Non-pigmented ciliary epithelial cell (primary cell): ENCODE measurements around the gene RNF31.
A peak's percentile ranks its signal among the peaks of the same experiment; 100 is the strongest.
"Not testable (repeated sequence)": the region's sequence is repeated elsewhere in the genome, so short reads cannot be mapped to it uniquely, and the experiment has no call there.

Source experiments
- DNase-seq: peaks from one replicate; pipeline ENCODE4 v3.0.0-alpha.2; 2010; ENCODE audit warnings: low read depth

The RNF31 gene

DNA sequence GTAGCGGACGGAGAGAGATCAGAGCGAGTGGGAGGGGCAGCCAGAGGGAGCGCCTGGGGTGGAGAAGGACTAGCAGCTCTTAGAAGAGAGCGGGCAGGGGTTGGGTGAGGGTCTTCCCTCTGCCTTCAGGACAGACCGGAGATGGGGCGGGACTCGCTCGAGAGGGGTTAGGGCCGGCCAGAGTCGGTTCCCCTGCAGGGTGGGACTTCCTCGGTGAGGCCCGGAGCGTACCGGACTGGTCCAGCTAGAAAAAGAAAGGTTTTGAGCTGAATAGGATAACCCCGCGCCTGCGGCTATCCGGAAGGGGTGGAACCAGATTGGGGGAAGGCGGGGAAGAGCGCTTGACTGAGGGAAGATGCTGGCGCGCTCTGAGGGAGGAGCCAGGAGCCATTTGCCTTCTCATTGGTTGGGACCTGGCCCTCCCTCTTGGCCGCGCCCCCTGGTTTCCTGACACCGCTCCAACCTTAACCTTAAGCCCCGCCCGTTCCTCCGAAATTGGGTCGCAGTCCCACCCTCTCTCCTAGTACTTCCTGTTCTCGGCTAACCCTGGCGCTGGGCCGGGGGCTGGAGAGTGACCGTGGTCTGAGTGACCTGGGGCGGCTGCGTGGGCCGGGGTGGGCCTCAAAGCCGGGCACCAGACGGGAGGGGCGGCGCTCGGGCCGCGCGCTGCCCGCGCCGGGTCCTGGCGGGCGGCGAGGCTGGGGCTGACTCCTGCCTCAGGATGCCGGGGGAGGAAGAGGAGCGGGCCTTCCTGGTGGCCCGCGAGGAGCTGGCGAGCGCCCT is at the start of gene RNF31:
RNF31 (plus strand) TSS at position 521 of the 783 bp plus-strand sequence; CDS start at position 722, 201 bp downstream.
- DNase-seq, result peak; percentile 95

DNA sequence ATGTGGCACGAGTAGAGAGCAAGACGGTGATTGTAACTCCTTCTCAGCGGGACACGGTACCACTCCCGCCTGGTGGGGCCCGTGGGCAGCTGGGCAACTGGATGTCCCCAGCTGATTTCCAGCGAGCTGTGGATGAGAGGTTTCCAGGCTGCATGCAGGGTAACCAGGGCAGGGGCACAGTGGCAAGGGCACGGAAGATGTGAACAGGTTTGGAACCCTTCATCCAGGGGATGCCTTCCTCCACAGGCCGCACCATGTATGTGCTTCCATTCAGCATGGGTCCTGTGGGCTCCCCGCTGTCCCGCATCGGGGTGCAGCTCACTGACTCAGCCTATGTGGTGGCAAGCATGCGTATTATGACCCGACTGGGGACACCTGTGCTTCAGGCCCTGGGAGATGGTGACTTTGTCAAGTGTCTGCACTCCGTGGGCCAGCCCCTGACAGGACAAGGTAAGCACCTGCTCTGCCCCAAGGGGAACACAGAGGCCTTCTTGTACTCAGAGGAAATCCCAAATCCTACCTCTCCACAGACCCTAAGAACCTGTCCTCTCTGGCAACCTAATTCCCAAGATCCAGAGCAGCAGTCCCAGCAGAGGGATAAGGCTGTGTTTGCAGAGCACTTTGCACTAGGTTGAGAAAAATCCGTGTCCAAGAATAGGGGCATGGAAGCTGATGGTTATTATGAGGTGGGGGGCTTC is 48.9 kb upstream of the RNF31 start:
- no peak for DNase-seq

DNA sequence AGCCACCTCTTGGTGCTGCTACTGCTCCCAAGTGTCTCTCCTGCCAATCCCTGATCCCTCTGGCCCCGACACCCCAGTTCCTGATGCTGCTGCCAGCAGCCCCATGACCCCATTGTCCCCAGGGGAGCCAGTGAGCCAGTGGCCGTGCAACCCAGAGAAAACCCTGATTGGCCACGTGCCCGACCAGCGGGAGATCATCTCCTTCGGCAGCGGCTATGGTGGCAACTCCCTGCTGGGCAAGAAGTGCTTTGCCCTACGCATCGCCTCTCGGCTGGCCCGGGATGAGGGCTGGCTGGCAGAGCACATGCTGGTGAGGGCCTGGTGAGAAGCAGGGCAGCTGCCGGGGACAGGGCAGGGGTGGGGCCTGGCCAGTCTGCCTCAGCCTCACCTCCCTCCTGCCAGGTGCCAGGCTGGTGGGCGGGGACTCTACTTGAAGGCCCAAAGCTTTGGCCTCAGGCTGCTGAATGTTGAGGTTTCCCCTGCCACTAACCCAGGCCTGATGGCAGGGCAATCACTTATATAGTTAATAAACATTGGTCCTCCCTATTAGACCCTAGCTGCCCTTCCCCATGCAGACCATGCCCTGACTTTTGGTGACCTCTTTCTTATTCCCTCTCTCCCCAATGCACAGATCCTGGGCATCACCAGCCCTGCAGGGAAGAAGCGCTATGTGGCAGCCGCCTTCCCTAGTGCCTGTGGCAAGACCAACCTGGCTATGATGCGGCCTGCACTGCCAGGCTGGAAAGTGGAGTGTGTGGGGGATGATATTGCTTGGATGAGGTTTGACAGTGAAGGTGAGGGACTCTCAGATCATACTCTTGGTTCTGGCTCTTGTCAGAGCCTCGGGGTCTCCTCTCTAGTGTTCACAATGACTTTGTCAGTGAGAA is 48.1 kb upstream of the RNF31 start:
- no peak for DNase-seq

DNA sequence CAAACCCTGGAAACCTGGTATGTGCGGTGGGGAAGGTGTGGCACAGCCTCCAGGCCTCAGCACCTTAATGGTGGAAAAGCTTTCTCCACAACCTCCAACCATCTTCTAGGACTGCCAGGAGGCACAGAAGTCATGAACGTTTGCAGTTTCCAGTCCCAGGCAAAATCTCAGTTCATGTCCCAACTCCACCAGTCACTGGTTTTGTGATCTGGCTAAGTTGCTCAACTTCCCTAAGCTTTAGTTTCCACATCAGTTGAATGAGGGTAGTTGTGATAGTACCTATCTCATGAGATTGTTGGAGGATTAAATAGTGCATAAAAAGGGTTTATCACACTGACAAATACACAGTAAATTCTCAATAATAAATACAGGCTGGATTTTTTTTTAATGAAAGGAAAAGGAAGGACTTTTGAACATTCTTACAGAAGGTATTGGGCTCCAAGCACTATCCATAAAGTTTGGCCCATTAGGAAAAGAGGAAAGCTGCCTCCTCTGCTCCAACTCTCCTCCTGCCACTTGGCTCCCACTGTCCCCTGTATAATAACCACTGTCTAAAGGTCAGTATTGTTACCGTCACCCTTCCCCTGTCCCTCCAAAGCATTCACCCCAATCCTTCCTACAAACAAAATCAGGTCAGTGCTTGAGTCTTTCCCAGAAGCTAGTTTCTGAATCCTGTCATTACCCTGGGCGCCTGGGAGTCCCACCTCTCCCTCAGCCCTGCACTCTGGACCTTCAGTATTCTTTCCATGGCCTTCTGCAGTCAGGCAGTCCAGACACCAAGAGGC is 46.9 kb upstream of the RNF31 start:
- no peak for DNase-seq

DNA sequence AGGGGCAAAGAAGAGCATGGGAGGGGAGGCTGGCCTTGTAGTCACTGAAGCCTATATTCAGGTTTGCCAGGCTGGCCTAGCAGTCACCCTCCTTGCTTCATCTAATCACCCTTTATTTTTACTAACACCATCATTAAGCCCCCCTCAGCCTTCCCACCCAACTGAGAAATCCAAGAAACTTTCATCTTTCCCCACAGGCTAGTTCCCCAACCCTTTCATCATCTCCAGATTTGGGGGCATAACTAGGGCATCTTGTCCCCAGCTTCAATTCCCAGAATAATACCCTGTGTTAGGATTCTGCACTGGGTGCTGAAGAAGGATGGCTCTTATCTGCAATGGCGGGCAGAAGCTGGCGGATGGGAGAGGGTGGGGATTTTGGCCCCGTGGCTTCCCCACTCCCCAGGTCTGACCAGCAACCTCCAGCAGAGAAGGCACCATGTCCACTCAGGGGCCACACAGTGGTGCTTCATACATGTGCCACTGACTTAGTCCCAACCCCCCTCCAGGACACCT is 46.3 kb upstream of the RNF31 start:
- DNase-seq, result no peak

DNA sequence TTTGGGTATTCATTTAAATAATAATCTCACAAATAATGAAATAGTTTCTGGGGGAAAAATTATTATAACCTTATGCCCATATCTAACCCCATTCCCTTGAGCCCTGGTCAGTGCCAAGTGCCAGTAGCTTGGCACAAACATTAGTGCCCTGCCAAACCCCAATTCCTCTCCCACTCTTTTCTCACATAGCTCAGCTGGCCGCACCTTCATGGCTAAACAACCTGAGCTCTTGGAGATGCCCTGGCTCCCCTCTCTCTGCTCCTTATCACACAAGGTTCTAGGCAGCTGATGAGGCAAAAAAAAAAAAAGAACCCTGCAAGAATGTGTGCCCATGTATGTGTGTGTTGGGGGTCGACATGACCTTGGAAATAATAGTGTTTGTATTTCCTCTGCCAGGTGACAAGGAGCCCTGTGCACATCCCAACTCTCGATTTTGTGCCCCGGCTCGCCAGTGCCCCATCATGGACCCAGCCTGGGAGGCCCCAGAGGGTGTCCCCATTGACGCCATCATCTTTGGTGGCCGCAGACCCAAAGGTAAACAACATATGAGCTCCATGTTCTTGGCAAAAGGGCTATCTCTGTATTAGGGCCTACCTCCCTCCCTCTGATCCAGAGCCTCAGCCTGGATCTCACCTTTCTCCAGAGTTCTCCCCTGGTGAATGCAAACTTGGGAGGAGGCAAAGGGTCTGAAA is 44.8 kb upstream of the RNF31 start:
- no peak for DNase-seq

DNA sequence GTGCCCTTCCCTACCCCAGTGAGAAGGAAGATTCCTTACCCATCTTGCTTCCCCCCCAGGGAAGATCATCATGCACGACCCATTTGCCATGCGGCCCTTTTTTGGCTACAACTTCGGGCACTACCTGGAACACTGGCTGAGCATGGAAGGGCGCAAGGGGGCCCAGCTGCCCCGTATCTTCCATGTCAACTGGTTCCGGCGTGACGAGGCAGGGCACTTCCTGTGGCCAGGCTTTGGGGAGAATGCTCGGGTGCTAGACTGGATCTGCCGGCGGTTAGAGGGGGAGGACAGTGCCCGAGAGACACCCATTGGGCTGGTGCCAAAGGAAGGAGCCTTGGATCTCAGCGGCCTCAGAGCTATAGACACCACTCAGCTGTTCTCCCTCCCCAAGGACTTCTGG is 43.8 kb upstream of the RNF31 start:
- DNase-seq, result no peak

DNA sequence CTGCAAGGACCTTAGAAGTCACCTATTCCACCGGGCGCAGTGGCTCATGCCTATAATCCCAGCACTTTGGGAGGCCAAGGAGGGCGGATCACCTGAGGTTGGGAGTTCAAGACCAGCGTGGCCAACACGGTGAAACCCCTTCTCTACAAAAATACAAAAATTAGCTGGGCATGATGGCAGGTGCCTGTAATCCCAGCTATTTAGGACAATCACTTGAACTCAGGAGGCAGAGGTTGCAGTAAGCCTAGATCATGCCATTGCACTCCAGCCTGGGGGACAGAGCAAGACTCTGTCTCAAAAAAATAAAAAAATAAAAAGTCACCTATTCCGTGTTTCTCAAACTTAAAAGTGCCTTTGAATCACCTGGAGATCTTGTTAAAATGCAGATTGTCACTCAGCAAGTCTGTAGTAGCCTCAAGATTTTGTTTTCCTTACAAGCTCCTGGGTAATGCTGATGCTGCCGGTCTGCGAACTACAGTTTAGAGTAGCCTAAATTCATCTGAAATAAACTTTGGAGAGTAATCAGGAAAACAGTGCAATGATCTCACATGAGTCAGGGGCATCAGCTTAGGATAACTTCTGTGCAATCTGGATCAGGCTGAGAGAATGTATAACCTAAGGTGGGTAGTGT is 41.6 kb upstream of the RNF31 start:
- DNase-seq, result not testable (repeated sequence)

DNA sequence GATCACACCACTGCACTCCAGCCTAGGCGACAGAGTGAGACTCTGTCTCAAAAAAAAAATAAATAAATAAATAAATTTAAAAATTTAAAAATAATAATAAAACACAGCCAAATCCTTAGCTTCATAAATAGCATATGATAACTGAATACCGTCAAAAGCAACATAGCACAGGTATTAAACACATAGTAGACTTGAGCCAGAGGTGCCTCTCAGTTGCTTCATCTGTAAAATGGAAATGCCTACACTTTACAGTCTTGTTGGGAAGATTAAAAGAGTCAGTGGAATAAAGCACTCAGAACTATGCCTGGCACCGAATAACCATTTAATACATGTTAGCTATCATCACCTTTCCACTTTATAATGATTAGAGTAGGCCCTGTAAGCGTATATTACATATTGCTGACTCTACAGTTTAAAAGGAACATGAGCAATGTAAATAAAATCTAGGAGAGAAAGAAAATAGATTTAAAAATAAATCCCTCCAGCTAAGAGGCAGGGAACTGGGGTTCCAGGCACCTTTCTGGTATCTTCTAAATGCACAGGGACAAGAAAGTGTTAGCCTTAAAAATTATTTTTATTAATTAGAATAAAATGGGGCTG is 40.5 kb upstream of the RNF31 start:
- no peak for DNase-seq

DNA sequence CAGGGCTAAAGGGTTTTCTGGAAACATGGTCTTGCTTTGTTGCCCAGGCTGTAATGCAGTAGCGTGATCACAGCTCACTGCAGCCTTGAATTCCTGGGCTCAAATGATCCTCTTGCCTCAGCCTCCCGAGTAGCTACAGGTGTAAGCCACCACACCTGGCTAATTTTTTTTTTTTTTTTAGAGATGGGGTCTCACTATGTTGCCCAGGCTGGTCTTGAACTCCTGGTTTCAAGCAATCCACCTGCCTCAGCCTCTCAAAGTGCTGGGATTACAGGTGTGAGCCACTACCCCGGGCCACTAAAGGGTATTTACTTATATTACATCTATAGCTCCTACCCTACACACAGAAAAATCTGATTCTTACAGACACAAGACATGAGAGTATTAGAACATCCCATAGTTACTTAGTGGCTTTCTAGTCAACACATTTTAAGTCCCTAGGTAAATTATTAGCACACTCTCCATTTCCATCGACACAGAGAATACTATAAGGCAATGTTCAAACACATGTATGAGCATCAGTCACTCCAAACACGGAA is 38.9 kb upstream of the RNF31 start:
- no peak for DNase-seq

DNA sequence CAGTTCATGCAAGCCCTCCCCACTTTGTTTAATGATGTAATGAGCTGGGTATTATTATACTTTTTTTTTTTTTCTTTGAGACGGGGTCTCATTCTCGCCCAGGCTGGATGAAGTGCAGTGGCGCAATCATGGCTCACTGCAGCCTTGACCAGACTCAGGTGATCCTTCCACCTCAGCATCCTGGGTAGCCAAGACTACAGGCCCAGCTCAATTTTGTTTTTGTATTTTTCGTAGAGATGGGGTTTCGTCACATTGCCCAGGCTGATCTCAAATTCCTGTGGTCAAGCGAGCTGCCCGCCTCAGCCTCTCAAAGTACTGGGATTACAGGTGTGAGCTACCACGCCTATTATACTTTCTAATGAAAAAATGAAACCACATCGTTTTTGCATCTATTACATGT is 37.2 kb upstream of the RNF31 start:
- no peak for DNase-seq

DNA sequence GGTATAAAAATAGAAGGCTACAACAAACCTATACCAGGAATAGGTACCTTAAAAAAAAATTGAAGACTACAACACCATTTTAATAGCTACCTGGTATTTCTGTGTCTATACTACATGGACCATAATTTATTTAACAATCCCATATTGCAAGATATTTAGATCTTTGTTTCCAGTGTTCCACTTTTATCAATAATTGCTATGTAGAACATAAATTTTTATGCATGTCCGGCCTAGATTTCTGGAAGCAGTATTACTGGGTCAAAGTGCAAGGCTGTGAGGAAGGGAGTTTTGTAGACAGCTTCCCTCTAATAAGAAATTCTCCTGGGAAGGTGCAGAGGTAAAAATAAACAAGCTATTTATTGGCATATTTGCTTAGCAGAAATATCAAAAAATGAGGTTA is 36.8 kb upstream of the RNF31 start:
- no peak for DNase-seq

DNA sequence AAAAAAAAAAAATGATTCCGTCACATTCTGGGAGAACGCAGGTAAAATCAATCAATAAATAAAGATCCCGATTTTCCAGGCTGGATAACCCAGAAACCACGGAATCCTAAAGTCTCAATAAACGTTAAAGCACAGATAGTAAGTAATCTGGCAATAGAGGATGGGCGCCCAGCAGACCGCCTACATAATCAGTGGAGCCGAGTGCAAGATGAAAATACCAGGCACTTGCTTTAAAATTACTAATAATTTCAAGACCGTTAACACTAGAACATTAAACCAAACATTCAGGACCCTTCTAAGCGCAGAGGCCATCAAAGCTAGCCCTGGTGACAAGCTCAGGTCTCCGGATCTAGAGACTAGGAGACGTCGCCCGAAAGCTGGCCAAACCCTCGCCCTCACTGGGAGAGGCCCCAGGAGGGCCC is 33.9 kb upstream of the RNF31 start:
- no peak for DNase-seq

DNA sequence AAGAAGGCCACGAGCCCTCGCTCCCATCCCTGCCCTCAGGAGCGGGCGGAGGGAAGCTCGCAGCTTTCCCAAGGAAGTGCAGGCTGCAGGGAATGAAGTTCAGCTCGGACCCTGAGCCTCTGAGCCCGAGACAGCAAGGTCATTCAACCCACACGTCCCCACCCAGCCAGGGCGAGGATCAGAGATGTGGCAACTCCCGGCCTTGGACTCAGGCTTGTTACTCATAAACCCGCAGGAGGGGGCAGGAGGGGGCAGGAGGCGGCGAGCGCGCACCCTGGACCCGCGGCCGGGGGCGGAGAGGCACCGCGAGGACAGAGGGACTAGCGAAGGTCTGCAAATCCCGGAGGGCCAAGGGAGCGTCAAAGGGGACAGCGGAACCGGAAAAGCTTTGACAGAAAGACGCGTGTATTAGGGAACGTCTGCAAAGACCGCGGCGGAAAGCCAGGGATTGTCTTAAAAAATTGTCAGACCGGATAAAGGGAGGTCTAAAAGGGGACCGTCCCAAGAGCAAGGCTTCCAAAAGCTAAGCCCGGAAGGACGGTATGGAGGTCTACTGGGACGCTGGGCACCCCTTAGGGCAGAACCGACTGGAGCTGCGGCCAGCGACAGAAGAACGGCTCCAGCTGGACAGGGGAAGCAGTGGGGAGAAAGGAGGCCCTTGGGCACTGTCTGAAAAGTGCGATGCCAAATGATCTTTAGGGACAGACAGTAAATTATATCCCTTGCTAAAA is 33.3 kb upstream of the RNF31 start:
- DNase-seq, result peak; percentile 73

DNA sequence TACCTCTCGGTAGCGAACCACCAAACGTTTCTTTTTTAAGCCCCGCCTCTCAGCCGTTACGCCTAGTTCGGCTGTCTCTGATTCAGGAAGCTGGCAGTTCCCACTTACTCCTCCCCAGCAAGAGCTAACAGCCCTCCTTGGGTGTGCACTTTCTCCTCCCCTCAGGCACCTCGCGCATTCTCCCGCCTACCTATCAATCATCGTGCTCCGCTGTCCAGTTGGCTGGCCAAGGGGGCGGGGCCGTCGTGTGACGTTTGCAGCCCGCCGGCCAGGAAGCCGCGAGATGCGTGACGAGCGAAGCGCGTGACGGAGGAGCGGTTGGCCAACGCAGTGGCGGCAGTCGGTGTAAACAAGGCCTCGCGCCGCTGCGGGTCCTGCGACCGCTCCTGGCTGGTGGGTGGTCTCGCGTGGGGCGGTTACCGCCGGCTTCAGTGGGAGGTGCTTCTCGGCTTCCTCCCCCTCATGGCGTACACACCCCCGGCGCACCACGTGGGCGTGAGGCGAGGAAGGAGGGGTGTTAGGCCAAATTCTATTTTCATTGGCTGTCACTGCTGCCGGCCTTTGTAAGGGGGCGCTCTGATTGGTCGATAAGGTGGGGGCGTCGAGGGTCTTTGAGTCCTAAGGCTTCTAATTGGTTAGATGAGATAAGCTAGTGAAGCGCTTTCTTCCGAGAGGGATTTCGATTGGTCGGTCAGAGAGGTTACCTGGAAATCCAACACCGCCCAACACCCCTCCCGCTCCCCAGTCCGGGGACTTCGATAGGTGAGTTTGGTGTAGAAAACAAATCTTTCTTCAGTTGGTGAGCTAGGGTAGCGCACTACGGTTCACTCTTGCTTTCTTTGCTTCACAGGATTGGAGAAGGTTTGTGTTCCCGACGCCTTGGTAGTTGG is 32.5 kb upstream of the RNF31 start, which contains the start of the genes DCAF11 and NRL:
DCAF11 (plus strand) TSS at position 246 of the 890 bp plus-strand sequence. CDS start 818 bp downstream, outside the sequence.
NRL (minus strand) TSS at position 418 of the 890 bp plus-strand sequence. CDS start 32,101 bp downstream, outside the sequence.
- peak; percentile 100 for DNase-seq

DNA sequence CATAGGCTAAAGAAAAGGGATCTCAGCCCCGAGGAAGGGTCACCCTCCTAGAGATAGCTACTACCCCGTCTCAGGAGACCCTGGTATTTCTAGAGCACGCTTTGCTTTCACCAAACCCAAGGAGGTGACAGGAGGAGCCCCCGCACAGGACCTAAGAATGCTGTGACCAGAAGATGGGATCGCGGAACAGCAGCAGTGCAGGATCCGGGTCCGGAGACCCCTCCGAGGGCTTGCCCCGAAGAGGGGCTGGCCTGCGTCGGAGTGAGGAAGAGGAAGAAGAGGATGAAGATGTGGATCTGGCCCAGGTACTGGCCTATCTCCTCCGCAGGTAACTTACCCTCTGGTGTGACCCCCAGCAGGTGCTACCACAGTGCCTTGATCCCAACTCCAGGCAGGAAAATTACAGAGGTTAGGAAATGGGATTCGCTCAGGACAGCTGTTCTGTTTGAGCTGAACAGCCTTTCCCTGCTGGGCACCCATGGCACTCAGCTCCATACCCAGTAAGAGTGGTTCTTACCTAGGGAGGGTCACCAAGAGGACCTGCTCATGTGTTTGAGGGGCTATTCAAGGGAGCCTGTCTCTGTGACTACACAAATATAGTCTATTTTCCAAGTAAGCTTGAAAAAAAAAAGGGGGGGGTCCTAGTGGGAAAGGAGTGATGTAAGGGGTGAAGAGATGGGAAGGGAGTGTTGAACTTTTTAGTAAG is 31.7 kb upstream of the RNF31 start:
- DNase-seq, result no peak
